ENCODE measurements around the gene ACTN1.

ACTN1 gene

GRCh38 chr14:68972507-68973218 is 6.4 kb downstream of the ACTN1 start:
- Histone ChIP-seq H3K27ac (peak overlapping the region in 2 of 21 experiments; percentile 6 to 17), H3K4me3 (no peak overlapping the region)

GRCh38 chr14:68971411-68972035 is 7.6 kb downstream of the ACTN1 start:
- Histone ChIP-seq H3K27ac (peak overlapping the region in 4 of 21 experiments; percentile 2 to 12 (median 3)), H3K4me3 (no peak overlapping the region)

- H3K27ac ChIP-seq = peak overlapping the region in 12 of 21 experiments; percentile 36 to 76 (median 56)
- H3K4me3 ChIP-seq = no peak overlapping the region
These were observed 8.4 kb downstream of the ACTN1 start for GRCh38 chr14:68970736-68971135.

- Histone ChIP-seq H3K27ac (peak overlapping the region in 19 of 21 experiments; percentile 18 to 76 (median 52)), H3K4me3 (no peak overlapping the region)
These were observed 9.0 kb downstream of the ACTN1 start for GRCh38 chr14:68970038-68970612.

- H3K4me3 ChIP-seq = no peak overlapping the region
- H3K27ac ChIP-seq = peak overlapping the region in 19 of 21 experiments; percentile 13 to 76 (median 52)
These were observed 9.6 kb downstream of the ACTN1 start for GRCh38 chr14:68969278-68970033.

GRCh38 chr14:68968721-68969120 is 10.4 kb downstream of the ACTN1 start:
- Histone ChIP-seq H3K27ac (peak overlapping the region in 9 of 21 experiments; percentile 10 to 76 (median 63)), H3K4me3 (no peak overlapping the region)

- Histone ChIP-seq H3K4me3 (no peak overlapping the region), H3K27ac (peak overlapping the region in 5 of 21 experiments; percentile 10 to 76 (median 51))
These were observed 11.1 kb downstream of the ACTN1 start for GRCh38 chr14:68968051-68968450.

GRCh38 chr14:68967459-68967940 is 11.6 kb downstream of the ACTN1 start:
- no peak overlapping the region for H3K4me3 ChIP-seq

GRCh38 chr14:68966872-68967301 is 12.2 kb downstream of the ACTN1 start:
- Histone ChIP-seq H3K4me3 (no peak overlapping the region), H3K27ac (peak overlapping the region in 12 of 21 experiments; percentile 1 to 70 (median 23))

More at GRCh38 chr14:68967459-68967940, 11.6 kb downstream of the ACTN1 start:
- peak overlapping the region in 8 of 21 experiments; percentile 7 to 70 (median 32) for H3K27ac ChIP-seq

- no peak overlapping the region for H3K4me3 ChIP-seq
These were observed 13.8 kb downstream of the ACTN1 start for GRCh38 chr14:68965261-68965761.

GRCh38 chr14:68964300-68965093 is 14.6 kb downstream of the ACTN1 start:
- no peak overlapping the region for H3K4me3 ChIP-seq
- peak overlapping the region in 5 of 21 experiments; percentile 34 to 70 (median 39) for H3K27ac ChIP-seq

More at GRCh38 chr14:68965261-68965761, 13.8 kb downstream of the ACTN1 start:
- H3K27ac ChIP-seq = peak overlapping the region in 9 of 21 experiments; percentile 5 to 70 (median 33)

- Histone ChIP-seq H3K27ac (peak overlapping the region in 4 of 21 experiments; percentile 31 to 72 (median 59)), H3K4me3 (no peak overlapping the region)
These were observed 16.4 kb downstream of the ACTN1 start for GRCh38 chr14:68962681-68963080.

- Histone ChIP-seq H3K27ac (peak overlapping the region in 9 of 21 experiments; percentile 4 to 72 (median 50)), H3K4me3 (no peak overlapping the region)
These were observed 17.1 kb downstream of the ACTN1 start for GRCh38 chr14:68961781-68962584.

- H3K27ac ChIP-seq = peak overlapping the region in 7 of 21 experiments; percentile 27 to 72 (median 50)
- no peak overlapping the region for H3K4me3 ChIP-seq
These were observed 17.7 kb downstream of the ACTN1 start for GRCh38 chr14:68961361-68961760.

GRCh38 chr14:68960123-68960522 is 19.0 kb downstream of the ACTN1 start:
- Histone ChIP-seq H3K27ac (no peak overlapping the region), H3K4me3 (no peak overlapping the region)

- peak overlapping the region in 13 of 21 experiments; percentile 4 to 63 (median 32) for H3K27ac ChIP-seq
- H3K4me3 ChIP-seq = no peak overlapping the region
These were observed 20.1 kb downstream of the ACTN1 start for GRCh38 chr14:68959035-68959434.

- Histone ChIP-seq H3K4me3 (no peak overlapping the region), H3K27ac (peak overlapping the region in 15 of 21 experiments; percentile 4 to 73 (median 45))
These were observed 20.5 kb downstream of the ACTN1 start for GRCh38 chr14:68958553-68958952.

GRCh38 chr14:68957775-68958174 is 21.3 kb downstream of the ACTN1 start:
- no peak overlapping the region for H3K4me3 ChIP-seq
- H3K27ac ChIP-seq = peak overlapping the region in 15 of 21 experiments; percentile 14 to 86 (median 47)

Measured in skin epidermis (tissue), 12 donors.